MM.1S (cell line): ENCODE results near the gene TP53BP2.

Experiments used
- DNase-seq: peaks from one replicate; pipeline ENCODE4 v3.0.0-alpha.2; 2015
- H2AFZ ChIP-seq: fragments of 300-600 bp; sonication (generic); 2 replicates; pipeline ENCODE4 v1.6.0; 2016; ENCODE audit warnings: antibody characterized with exemption, low read length
- H3F3A ChIP-seq: fragments of 300-600 bp; sonication (generic); 2 replicates; pipeline ENCODE4 v1.6.1; 2016; ENCODE audit warnings: mild to moderate bottlenecking, antibody characterized with exemption, low read length, moderate library complexity, mixed read lengths; ENCODE audit not compliant: insufficient read depth
- H3K27ac ChIP-seq: fragments of 300-600 bp; sonication (generic); 2 replicates; pipeline ENCODE4 v1.5.1; 2016; ENCODE audit warnings: mild to moderate bottlenecking, low read length
- H3K27me3 ChIP-seq: fragments of 300-600 bp; sonication (generic); replicated peaks from 2 replicates; pipeline ENCODE4 v1.6.0; 2016; ENCODE audit warnings: low read length; ENCODE audit not compliant: insufficient read depth
- H3K36me3 ChIP-seq: fragments of 300-600 bp; sonication (generic); replicated peaks from 2 replicates; pipeline ENCODE4 v1.6.1; 2016; ENCODE audit warnings: mild to moderate bottlenecking, low read length, mixed read lengths; ENCODE audit not compliant: insufficient read depth
- H3K4me1 ChIP-seq: fragments of 300-600 bp; sonication (generic); 2 replicates; pipeline ENCODE4 v1.6.1; 2016; ENCODE audit warnings: low read length, mixed read lengths
- H3K4me2 ChIP-seq: fragments of 300-600 bp; sonication (generic); 2 replicates; pipeline ENCODE4 v1.6.0; 2016; ENCODE audit warnings: low read depth, low read length
- H3K4me3 ChIP-seq: fragments of 300-600 bp; sonication (generic); 2 replicates; pipeline ENCODE4 v1.5.1; 2016; ENCODE audit warnings: low read length, mixed read lengths
- H3K79me2 ChIP-seq: fragments of 300-600 bp; sonication (generic); 2 replicates; pipeline ENCODE4 v1.6.1; 2016; ENCODE audit warnings: mixed run types, low read length, mixed read lengths
- H3K9ac ChIP-seq: fragments of 300-600 bp; sonication (generic); 2 replicates; pipeline ENCODE4 v1.6.1; 2016; ENCODE audit warnings: low read length, mixed read lengths
- H3K9me2 ChIP-seq: fragments of 300-600 bp; sonication (generic); replicated peaks from 2 replicates; pipeline ENCODE4 v1.6.1; 2016; ENCODE audit warnings: mild to moderate bottlenecking, low read length, mixed read lengths; ENCODE audit not compliant: insufficient read depth
- H3K9me3 ChIP-seq: fragments of 300-600 bp; sonication (generic); replicated peaks from 2 replicates; pipeline ENCODE4 v1.6.1; 2016; ENCODE audit warnings: mild to moderate bottlenecking, low read length, mixed read lengths; ENCODE audit not compliant: insufficient read depth
- H4K20me1 ChIP-seq: fragments of 300-600 bp; sonication (generic); 2 replicates; pipeline ENCODE4 v1.6.1; 2016; ENCODE audit warnings: mild to moderate bottlenecking, low read length, moderate library complexity, mixed read lengths; ENCODE audit not compliant: insufficient read depth
- CTCF ChIP-seq: fragments of 300-600 bp; sonication (generic); IDR thresholded peaks from 2 replicates; pipeline ENCODE4 v1.5.1; 2016; ENCODE audit warnings: antibody characterized with exemption, low read length, mixed read lengths
- EZH2 ChIP-seq: fragments of 300-600 bp; sonication (generic); optimal IDR thresholded peaks from 2 replicates; pipeline ENCODE3; 2017; ENCODE audit warnings: low read depth, mild to moderate bottlenecking, antibody characterized with exemption, low read length, mixed read lengths
- EZH2phosphoT487 ChIP-seq: fragments of 300-600 bp; sonication (generic); IDR thresholded peaks from 2 replicates; pipeline ENCODE4 v1.6.1; 2018; ENCODE audit warnings: antibody characterized with exemption, low read length

Gene TP53BP2

GRCh38 chr1:223784541-223784940, 61.2 kb downstream of the TP53BP2 start:
- no peak overlapping the region for H3K27ac ChIP-seq
- no peaks in the 10 kb centered on the region for H4K20me1 ChIP-seq
- no peak for DNase-seq
- H3K27me3 ChIP-seq, result no peaks in the 10 kb centered on the region
- no peaks in the 10 kb centered on the region for H3K36me3 ChIP-seq
- H3K9me3 ChIP-seq, result no peaks in the 10 kb centered on the region
- no peaks in the 10 kb centered on the region for H3K79me2 ChIP-seq
- H3F3A ChIP-seq, result no peaks in the 10 kb centered on the region
- H3K4me1 ChIP-seq, result no peaks in the 10 kb centered on the region
- no peak overlapping the region for H3K9ac ChIP-seq
- no peak overlapping the region for H3K4me3 ChIP-seq
- H3K9me2 ChIP-seq, result no peaks in the 10 kb centered on the region
- H2AFZ ChIP-seq, result no peak overlapping the region
- H3K4me2 ChIP-seq, result no peak overlapping the region
- no peak for TF ChIP-seq EZH2
- TF ChIP-seq CTCF, result no peak
- no peak for TF ChIP-seq EZH2phosphoT487

- no peaks in the 10 kb centered on the region for H3F3A ChIP-seq
- no peak overlapping the region for H2AFZ ChIP-seq
- no peaks in the 10 kb centered on the region for H3K27me3 ChIP-seq
- H3K79me2 ChIP-seq, result no peaks in the 10 kb centered on the region
- H3K9ac ChIP-seq, result no peak overlapping the region
- no peaks in the 10 kb centered on the region for H4K20me1 ChIP-seq
- H3K9me3 ChIP-seq, result no peaks in the 10 kb centered on the region
- no peak for TF ChIP-seq EZH2phosphoT487
- no peak for TF ChIP-seq EZH2
- TF ChIP-seq CTCF, result no peak
- H3K4me1 ChIP-seq, result no peaks in the 10 kb centered on the region
- H3K4me3 ChIP-seq, result no peak overlapping the region
- H3K36me3 ChIP-seq, result no peaks in the 10 kb centered on the region
- no peak for DNase-seq
- no peaks in the 10 kb centered on the region for H3K9me2 ChIP-seq
- no peak overlapping the region for H3K4me2 ChIP-seq
- no peak overlapping the region for H3K27ac ChIP-seq
These were observed 62.1 kb downstream of the TP53BP2 start for GRCh38 chr1:223783676-223784075.

GRCh38 chr1:223780949-223781348, 64.8 kb downstream of the TP53BP2 start:
- Histone ChIP-seq H3K27ac (no peak overlapping the region), H3K79me2 (no peaks in the 10 kb centered on the region), H4K20me1 (no peaks in the 10 kb centered on the region), H3K4me2 (no peak overlapping the region), H3K27me3 (no peaks in the 10 kb centered on the region), H3K9ac (no peak overlapping the region), H3K9me2 (no peaks in the 10 kb centered on the region), H3K9me3 (no peaks in the 10 kb centered on the region), H3K36me3 (no peaks in the 10 kb centered on the region), H2AFZ (no peak overlapping the region), H3K4me3 (no peak overlapping the region), H3K4me1 (no peaks in the 10 kb centered on the region), H3F3A (no peaks in the 10 kb centered on the region)
- TF ChIP-seq EZH2phosphoT487, result no peak
- TF ChIP-seq EZH2, result no peak
- TF ChIP-seq CTCF, result no peak
- no peak for DNase-seq
